Measurements from ENCODE around the gene USP25. TPM values are rescaled to one million over a fixed set of nuclear protein-coding genes. Genes with fewer than 3 reads are reported as not detected.

Gene USP25
- total and polyA plus RNA-seq, 2 experiments from 2014 or later = 11.8 to 49.2 TPM

DNA sequence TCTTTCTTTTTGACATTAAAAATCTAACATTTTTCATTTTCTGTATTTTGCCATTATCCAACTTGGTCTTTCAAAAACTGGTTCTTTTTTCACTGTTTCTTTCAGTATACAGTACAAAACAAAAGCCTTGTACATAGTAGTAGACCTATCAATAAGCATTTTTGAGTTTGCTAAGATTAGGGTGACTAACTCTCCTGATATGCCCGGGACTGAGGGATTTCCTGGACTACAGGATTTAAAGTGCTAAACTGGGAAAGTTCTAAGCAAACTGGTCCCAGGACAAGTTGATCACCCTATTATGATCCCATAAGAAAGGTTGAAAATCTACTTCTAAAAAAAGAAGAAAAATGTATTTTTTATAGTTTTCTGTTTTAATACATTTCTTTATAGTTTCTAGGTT, 120.9 kb downstream of the USP25 start:
- Histone ChIP-seq H4K20me1 (replicated peaks; ENCODE audit: insufficient read depth) (no peaks in the 10 kb centered on the region), H3K4me3 (no peak overlapping the region), H3F3A (replicated peaks; ENCODE audit: low read depth) (no peaks in the 10 kb centered on the region), H3K4me2 (no peak overlapping the region), H3K9me2 (ENCODE audit: insufficient read depth) (no peaks in the 10 kb centered on the region), H3K27ac (ENCODE audit: low read depth) (no peak overlapping the region), H3K36me3 (ENCODE audit: insufficient read depth) (no peaks in the 10 kb centered on the region), H3K4me1 (ENCODE audit: insufficient read depth) (no peaks in the 10 kb centered on the region), H3K27me3 (ENCODE audit: insufficient read depth) (no peaks in the 10 kb centered on the region), H3K79me2 (replicated peaks; ENCODE audit: insufficient read depth) (no peaks in the 10 kb centered on the region), H2AFZ (no peak overlapping the region)
- Mint-ChIP-seq H3K27me3 (ENCODE audit: insufficient read depth, low read depth, poor library complexity) (no peaks in the 10 kb centered on the region), H3K36me3 (ENCODE audit: low read depth) (peaks cover 9% of the 10 kb centered on the region; the same call in 2 of the 3 replicates), H3K4me1 (0 out of 3 replicates have a peak, but pooled peaks cover 3% of the 10 kb centered on the region), H3K27ac (no peak overlapping the region), H3K9me3 (no peaks in the 10 kb centered on the region), H3K4me3 (no peak overlapping the region)
- no peak for TF ChIP-seq CREB1 (CRISPR knock-in tag; IDR thresholded peaks at IDR 0.05; ENCODE audit: low read depth)
- no peak for TF ChIP-seq EZH2 (IDR thresholded peaks at IDR 0.05; ENCODE audit: low read depth, unreplicated experiment)
- TF ChIP-seq NANOG (IDR thresholded peaks at IDR 0.05; ENCODE audit: borderline replicate concordance) = no peak
- TF ChIP-seq POLR2AphosphoS5 (IDR thresholded peaks at IDR 0.05; ENCODE audit: low read depth) = no peak
- no peak for TF ChIP-seq JUNB (IDR thresholded peaks at IDR 0.05; ENCODE audit: unreplicated experiment)
- TF ChIP-seq ZNF114 (CRISPR knock-in tag; IDR thresholded peaks at IDR 0.05) = no peak
- no peak for DNase-seq (ENCODE audit: low spot score)
- no peak for ATAC-seq

- Mint-ChIP-seq H3K9me3 (no peaks in the 10 kb centered on the region), H3K4me1 (0 out of 3 replicates have a peak, but pooled peaks cover 3% of the 10 kb centered on the region), H3K27ac (no peak overlapping the region), H3K4me3 (no peak overlapping the region), H3K27me3 (ENCODE audit: insufficient read depth, low read depth, poor library complexity) (no peaks in the 10 kb centered on the region), H3K36me3 (ENCODE audit: low read depth) (peaks cover 14% of the 10 kb centered on the region; the same call in 2 of the 3 replicates)
- Histone ChIP-seq H3K9me2 (ENCODE audit: insufficient read depth) (no peaks in the 10 kb centered on the region), H3K4me2 (no peak overlapping the region), H2AFZ (no peak overlapping the region), H4K20me1 (replicated peaks; ENCODE audit: insufficient read depth) (no peaks in the 10 kb centered on the region), H3K27ac (ENCODE audit: low read depth) (no peak overlapping the region), H3F3A (replicated peaks; ENCODE audit: low read depth) (no peaks in the 10 kb centered on the region), H3K4me3 (no peak overlapping the region), H3K79me2 (replicated peaks; ENCODE audit: insufficient read depth) (no peaks in the 10 kb centered on the region), H3K27me3 (ENCODE audit: insufficient read depth) (no peaks in the 10 kb centered on the region), H3K36me3 (ENCODE audit: insufficient read depth) (no peaks in the 10 kb centered on the region), H3K4me1 (ENCODE audit: insufficient read depth) (no peaks in the 10 kb centered on the region)
- DNase-seq (ENCODE audit: low spot score) (no peak), ATAC-seq (no peak)
- TF ChIP-seq ZNF331 (CRISPR knock-in tag; IDR thresholded peaks at IDR 0.05; ENCODE audit: low read depth) (no peak), ZNF114 (CRISPR knock-in tag; IDR thresholded peaks at IDR 0.05) (no peak), EZH2phosphoT487 (IDR thresholded peaks at IDR 0.05; ENCODE audit: unreplicated experiment) (no peak), EZH2 (IDR thresholded peaks at IDR 0.05; ENCODE audit: low read depth, unreplicated experiment) (no peak), CTCF (conservative IDR thresholded peaks at IDR 0.05; ENCODE audit: low read depth in 2 of 2) (no peak), JUNB (IDR thresholded peaks at IDR 0.05; ENCODE audit: unreplicated experiment) (no peak), CREB1 (CRISPR knock-in tag; IDR thresholded peaks at IDR 0.05; ENCODE audit: low read depth) (no peak), STAT1 (IDR thresholded peaks at IDR 0.05; ENCODE audit: unreplicated experiment) (no peak)
- TF ChIP-seq, protein P1, sequence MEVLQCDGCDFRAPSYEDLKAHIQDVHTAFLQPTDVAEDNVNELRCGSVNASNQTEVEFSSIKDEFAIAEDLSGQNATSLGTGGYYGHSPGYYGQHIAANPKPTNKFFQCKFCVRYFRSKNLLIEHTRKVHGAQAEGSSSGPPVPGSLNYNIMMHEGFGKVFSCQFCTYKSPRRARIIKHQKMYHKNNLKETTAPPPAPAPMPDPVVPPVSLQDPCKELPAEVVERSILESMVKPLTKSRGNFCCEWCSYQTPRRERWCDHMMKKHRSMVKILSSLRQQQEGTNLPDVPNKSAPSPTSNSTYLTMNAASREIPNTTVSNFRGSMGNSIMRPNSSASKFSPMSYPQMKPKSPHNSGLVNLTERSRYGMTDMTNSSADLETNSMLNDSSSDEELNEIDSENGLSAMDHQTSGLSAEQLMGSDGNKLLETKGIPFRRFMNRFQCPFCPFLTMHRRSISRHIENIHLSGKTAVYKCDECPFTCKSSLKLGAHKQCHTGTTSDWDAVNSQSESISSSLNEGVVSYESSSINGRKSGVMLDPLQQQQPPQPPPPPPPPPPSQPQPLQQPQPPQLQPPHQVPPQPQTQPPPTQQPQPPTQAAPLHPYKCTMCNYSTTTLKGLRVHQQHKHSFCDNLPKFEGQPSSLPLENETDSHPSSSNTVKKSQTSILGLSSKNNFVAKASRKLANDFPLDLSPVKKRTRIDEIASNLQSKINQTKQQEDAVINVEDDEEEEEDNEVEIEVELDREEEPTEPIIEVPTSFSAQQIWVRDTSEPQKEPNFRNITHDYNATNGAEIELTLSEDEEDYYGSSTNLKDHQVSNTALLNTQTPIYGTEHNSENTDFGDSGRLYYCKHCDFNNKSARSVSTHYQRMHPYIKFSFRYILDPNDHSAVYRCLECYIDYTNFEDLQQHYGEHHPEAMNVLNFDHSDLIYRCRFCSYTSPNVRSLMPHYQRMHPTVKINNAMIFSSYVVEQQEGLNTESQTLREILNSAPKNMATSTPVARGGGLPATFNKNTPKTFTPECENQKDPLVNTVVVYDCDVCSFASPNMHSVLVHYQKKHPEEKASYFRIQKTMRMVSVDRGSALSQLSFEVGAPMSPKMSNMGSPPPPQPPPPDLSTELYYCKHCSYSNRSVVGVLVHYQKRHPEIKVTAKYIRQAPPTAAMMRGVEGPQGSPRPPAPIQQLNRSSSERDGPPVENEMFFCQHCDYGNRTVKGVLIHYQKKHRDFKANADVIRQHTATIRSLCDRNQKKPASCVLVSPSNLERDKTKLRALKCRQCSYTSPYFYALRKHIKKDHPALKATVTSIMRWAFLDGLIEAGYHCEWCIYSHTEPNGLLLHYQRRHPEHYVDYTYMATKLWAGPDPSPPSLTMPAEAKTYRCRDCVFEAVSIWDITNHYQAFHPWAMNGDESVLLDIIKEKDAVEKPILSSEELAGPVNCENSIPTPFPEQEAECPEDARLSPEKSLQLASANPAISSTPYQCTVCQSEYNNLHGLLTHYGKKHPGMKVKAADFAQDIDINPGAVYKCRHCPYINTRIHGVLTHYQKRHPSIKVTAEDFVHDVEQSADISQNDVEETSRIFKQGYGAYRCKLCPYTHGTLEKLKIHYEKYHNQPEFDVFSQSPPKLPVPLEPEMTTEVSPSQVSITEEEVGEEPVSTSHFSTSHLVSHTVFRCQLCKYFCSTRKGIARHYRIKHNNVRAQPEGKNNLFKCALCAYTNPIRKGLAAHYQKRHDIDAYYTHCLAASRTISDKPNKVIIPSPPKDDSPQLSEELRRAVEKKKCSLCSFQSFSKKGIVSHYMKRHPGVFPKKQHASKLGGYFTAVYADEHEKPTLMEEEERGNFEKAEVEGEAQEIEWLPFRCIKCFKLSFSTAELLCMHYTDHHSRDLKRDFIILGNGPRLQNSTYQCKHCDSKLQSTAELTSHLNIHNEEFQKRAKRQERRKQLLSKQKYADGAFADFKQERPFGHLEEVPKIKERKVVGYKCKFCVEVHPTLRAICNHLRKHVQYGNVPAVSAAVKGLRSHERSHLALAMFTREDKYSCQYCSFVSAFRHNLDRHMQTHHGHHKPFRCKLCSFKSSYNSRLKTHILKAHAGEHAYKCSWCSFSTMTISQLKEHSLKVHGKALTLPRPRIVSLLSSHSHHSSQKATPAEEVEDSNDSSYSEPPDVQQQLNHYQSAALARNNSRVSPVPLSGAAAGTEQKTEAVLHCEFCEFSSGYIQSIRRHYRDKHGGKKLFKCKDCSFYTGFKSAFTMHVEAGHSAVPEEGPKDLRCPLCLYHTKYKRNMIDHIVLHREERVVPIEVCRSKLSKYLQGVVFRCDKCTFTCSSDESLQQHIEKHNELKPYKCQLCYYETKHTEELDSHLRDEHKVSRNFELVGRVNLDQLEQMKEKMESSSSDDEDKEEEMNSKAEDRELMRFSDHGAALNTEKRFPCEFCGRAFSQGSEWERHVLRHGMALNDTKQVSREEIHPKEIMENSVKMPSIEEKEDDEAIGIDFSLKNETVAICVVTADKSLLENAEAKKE (CRISPR knock-in tag; IDR thresholded peaks at IDR 0.05) = no peak
- TF ChIP-seq, protein P2, sequence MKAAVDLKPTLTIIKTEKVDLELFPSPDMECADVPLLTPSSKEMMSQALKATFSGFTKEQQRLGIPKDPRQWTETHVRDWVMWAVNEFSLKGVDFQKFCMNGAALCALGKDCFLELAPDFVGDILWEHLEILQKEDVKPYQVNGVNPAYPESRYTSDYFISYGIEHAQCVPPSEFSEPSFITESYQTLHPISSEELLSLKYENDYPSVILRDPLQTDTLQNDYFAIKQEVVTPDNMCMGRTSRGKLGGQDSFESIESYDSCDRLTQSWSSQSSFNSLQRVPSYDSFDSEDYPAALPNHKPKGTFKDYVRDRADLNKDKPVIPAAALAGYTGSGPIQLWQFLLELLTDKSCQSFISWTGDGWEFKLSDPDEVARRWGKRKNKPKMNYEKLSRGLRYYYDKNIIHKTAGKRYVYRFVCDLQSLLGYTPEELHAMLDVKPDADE (IDR thresholded peaks at IDR 0.05) = no peak
Observed at GRCh38 chr21:15852146-15852545, 122.4 kb downstream of the USP25 start.

All from GM23338 (cell line).